Measurements from ENCODE around the gene RPL31.

DNA sequence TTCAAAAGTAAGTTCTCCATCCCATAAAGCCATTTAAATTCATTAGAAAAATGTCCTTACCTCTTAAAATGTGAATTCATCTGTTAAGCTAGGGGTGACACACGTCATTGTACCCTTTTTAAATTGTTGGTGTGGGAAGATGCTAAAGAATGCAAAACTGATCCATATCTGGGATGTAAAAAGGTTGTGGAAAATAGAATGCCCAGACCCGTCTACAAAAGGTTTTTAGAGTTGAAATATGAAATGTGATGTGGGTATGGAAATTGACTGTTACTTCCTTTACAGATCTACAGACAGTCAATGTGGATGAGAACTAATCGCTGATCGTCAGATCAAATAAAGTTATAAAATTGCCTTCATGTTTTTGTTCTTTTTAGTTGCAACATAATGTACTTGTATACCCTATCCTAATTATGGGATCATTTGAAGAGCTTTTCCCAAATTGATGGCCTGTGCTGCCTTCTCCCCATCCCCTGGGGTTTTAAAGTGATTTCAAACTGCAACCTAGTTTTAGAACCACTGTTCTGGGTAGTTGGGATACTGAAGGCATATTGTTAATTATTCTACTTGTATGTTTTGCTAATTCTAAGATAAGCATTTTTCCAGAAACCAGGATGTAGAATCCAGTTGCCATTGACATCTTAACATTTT lies 4.1 kb downstream of the RPL31 start:
- TF ChIP-seq CTCF (IDR thresholded peaks at IDR 0.05) (no peak), POLR2A (IDR thresholded peaks at IDR 0.05) (no peak)

Measured in adrenal gland (tissue), 5 donors.